DOHH2 (cell line): Measurements from ENCODE around the gene INPP5B.

ENCODE experiments used
- EZH2phosphoT487 ChIP-seq: fragments of 200-600 bp; sonication (generic); IDR thresholded peaks from 2 replicates; pipeline ENCODE4 v1.6.1; 2017; ENCODE audit warnings: borderline replicate concordance, mild to moderate bottlenecking, antibody characterized with exemption, low read length, moderate library complexity, mixed read lengths
- TF ChIP-seq, protein P1 (sequence below): fragments of 200-600 bp; sonication (generic); IDR thresholded peaks from one replicate; pipeline ENCODE4 v1.5.1; 2014; ENCODE audit warnings: antibody characterized with exemption, mild to moderate bottlenecking, low read depth, low read length; ENCODE audit not compliant: poor library complexity, severe bottlenecking

DNA sequence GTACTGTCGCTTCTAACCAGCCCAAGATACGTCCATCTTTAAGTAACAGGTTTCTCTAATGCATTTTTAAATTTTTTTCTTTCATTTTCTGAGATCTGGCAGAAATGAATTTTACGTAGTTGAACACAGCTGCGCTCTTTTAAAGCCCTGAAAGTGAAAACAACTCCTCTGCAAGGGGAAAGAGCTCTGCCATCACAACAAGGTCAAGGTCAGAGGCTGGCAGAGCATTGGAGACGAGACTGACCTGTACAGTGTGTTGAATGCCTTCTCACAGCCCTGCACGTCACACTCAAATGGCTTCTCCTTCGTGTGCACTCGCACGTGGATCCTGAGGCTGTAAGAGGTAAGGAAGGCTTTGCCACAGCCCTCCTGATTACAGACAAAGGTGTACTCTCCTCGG lies 107.2 kb downstream of the INPP5B start:
- no peak for TF ChIP-seq EZH2phosphoT487
- TF ChIP-seq, protein P1, sequence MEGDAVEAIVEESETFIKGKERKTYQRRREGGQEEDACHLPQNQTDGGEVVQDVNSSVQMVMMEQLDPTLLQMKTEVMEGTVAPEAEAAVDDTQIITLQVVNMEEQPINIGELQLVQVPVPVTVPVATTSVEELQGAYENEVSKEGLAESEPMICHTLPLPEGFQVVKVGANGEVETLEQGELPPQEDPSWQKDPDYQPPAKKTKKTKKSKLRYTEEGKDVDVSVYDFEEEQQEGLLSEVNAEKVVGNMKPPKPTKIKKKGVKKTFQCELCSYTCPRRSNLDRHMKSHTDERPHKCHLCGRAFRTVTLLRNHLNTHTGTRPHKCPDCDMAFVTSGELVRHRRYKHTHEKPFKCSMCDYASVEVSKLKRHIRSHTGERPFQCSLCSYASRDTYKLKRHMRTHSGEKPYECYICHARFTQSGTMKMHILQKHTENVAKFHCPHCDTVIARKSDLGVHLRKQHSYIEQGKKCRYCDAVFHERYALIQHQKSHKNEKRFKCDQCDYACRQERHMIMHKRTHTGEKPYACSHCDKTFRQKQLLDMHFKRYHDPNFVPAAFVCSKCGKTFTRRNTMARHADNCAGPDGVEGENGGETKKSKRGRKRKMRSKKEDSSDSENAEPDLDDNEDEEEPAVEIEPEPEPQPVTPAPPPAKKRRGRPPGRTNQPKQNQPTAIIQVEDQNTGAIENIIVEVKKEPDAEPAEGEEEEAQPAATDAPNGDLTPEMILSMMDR: no peak
